ENCODE measurements around the gene PPP2R2C.

PPP2R2C gene

DNA sequence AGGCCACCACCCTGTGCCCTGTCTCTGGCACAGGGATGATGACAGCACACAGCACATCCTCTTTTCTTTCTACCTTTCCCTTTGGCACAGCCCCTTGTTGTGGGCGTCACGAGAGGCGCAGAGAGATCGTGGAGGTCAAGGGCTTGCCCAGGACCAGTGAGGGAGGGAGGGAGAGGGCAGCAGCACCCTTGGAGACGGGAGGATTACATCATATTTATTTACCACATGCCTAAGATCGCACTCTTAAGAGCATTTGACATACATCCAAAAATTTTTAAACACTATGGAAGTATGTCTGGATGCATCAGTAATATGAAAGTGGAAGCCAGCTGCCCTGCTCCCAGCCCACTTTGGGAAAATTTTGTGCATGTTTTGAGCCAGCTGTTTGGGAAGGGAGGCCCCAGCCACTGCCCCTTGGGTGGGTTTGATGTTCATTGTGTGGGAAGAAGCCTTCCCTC lies 190.1 kb downstream of the PPP2R2C start:
- no peak for DNase-seq (ENCODE audit: low spot score)

DNA sequence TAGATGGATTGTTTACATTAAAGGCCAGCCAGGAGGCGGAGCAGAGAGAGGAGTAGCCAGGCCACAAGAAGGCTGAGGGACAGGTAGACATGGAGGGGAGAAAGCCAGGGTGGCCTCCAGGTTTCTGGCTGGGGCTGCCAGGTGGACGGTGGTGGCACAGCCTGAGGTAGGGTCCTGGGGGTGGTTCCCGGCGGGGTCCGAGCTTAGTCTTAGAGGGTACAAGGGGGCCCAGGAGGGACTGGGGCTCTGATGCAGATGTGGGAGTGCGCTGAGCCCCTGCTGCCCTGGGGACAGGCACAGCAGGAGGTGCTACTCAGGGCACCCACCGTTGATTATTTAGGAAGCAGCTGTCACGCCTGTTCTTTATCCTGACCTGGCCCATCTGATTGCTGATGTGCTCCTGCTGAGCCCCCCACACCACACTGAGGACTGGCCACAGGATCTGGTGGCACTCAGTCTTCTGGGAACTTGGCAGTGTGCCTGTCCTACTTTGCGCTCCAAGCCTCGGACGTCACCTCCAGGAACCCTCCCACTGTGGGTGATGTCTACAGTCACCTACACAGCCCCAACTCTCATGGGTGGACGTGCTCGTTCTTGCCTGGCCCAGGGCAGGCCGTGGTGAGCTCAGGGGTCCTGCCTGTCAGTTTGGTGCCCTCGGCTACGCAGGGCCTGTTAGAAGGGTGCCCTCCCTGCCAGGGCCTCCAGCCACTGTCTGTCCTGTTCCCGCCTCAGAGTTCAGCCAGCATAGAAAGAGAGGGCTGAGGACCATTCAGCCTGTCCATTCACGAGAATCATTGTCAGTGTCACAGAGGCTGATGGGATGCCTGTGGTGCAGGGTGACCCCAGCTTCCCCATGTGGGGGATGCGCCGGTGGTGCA lies 190.7 kb downstream of the PPP2R2C start:
- DNase-seq (ENCODE audit: low spot score), result no peak

- no peak for DNase-seq (ENCODE audit: low spot score)
Measured at GRCh38 chr4:6280365-6280996, 191.9 kb downstream of the PPP2R2C start.

DNA sequence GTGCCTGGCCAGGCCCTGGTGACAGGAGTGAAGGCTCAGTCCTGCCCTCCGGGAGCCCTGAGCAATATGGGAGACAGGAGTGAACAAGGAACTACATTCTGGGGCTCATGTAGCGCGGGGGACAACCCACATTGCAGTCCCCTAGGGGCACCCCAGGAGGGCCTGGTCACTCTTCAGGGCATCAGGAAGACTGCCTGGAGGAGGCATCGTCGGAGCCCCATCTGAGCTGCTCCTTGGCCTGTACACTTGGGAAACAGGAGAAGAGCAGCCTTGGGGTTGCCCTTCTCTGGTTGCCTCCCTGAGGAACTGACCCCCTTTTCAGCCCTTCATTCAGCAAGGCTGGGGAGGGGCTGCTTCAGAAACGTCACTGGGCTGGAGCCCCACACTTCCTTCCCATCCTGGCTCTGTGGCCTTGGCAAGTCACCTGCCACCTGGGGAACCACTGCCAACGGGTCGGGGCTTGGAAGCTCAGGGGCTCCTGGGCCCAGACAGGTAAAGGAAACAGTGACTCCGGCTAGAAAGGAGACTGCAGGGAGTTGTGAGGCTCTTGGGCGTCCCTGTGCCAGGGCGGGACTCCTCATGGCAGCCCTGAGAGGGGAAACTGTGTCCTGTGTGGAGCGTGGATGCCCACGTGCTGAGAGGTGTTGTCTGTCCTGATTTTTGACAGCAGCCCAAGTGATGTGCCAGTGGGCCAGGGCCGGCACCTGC lies 192.7 kb downstream of the PPP2R2C start:
- DNase-seq (ENCODE audit: low spot score), result no peak

- no peak for DNase-seq (ENCODE audit: low spot score)
Measured at GRCh38 chr4:6278801-6279197, 193.6 kb downstream of the PPP2R2C start.

DNA sequence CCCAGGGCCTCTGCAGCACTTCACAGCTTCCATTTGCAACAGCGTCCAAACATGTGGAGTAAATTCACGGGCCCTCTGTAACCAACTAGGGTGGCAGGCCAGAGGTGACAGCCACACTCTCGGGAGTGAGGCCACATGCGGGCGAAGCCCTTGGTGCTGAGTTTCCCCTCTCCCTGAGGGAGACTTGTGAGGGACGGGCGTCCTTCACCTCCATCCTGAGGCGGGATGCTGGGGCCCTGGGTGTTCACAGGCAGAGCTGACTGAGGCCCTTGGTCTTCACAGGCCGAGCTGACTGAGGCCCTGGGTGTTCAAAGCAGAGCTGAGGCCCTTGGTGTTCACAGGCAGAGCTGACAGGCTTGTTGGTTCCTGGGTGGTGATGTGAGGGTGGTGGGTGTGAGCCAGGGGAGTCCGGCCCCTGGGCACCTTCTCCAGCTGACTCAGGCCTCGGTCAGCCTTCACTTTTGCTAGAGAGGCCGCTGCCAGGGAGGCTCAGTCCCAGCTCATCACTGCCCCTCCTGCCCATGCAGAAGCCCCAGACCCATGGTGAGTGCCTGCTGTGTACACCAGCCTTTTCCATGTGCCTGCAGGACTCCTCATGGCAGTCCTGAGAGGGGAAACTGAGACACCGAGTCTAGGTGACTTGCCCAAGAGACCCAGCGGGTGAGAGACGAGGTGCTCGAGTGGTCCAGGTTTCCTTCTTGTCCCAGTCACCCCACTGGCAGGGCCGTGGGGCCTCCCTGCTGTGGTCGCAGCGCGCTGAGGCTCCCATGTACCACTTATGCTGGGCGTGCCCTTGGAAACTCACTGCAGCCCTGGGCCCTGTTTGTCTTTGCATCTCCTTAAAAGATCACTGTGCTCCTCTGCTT lies 194.2 kb downstream of the PPP2R2C start:
- DNase-seq (ENCODE audit: low spot score), result no peak

GRCh38 chr4:6277139-6277802 lies 195.1 kb downstream of the PPP2R2C start:
- no peak for DNase-seq (ENCODE audit: low spot score)

DNA sequence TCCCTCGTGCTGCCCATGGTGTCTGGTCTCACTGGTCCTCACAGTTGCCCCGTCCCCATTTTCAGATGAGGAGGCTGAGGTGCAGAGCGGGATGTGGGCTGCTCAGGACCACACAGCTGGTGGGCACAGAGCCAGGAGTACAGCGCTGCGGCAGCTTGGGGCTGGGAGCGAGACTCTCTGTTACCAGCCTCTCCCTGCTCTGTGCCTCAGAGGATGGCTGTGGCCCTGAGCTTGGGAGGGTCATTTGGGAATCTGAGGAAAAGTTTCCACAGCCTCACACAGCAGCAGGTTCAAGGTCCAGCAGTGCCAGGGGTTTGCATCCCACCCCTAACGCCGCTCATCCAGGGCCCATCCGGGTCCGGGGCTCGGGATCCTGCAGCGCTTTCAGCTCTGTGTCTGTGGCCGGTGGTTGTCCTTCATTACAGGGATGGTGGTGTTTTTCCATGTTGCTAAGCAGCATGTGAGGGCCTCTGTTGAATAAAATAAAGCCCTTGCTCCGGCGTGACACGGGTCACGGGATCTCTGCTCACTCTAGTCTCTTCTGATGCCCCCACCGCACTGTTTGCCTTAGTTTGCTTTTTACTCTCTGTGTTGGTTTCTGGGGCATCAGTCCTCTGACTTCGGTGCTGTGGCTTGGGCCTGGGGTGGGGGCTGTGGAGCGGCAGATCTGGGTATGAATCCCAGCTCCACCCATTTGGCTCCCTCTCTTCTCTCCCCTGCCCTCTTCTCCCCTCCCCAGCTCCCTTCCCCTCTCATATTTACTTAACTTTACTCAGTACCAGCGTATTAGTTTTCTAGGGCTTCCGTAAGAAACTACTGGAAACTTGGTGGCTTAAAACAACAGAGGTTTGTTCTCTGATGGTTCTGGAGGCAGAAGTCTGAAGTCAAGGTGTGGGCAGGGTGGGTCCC lies 196.3 kb downstream of the PPP2R2C start:
- no peak for DNase-seq (ENCODE audit: low spot score)

GRCh38 chr4:6275351-6275750 lies 197.1 kb downstream of the PPP2R2C start:
- no peak for DNase-seq (ENCODE audit: low spot score)

GRCh38 chr4:6273661-6273990 lies 198.8 kb downstream of the PPP2R2C start:
- no peak for DNase-seq (ENCODE audit: low spot score)

GRCh38 chr4:6272863-6273660 lies 199.4 kb downstream of the PPP2R2C start:
- no peak for DNase-seq (ENCODE audit: low spot score)

GRCh38 chr4:6271701-6272465 lies 200.5 kb downstream of the PPP2R2C start:
- no peak for DNase-seq (ENCODE audit: low spot score)

GRCh38 chr4:6271206-6271605 lies 201.2 kb downstream of the PPP2R2C start:
- no peak for DNase-seq (ENCODE audit: low spot score)

GRCh38 chr4:6270636-6271121 lies 201.7 kb downstream of the PPP2R2C start:
- no peak for DNase-seq (ENCODE audit: low spot score)
